Measurements from ENCODE around the gene KRT73.

KRT73 gene

GRCh38 chr12:52661668-52662067, 43.3 kb upstream of the KRT73 start:
- DNase-seq (ENCODE audit: low spot score), result no peak
- no peak for TF ChIP-seq CTCF (IDR thresholded peaks at IDR 0.05; ENCODE audit: extremely low read depth, missing control alignments)

GRCh38 chr12:52660934-52661499, 42.7 kb upstream of the KRT73 start:
- TF ChIP-seq CTCF (IDR thresholded peaks at IDR 0.05; ENCODE audit: extremely low read depth, missing control alignments), result no peak

GRCh38 chr12:52659951-52660350, 41.6 kb upstream of the KRT73 start:
- DNase-seq (ENCODE audit: low spot score), result no peak
- no peak for TF ChIP-seq CTCF (IDR thresholded peaks at IDR 0.05; ENCODE audit: extremely low read depth, missing control alignments)

More at GRCh38 chr12:52660934-52661499, 42.7 kb upstream of the KRT73 start:
- DNase-seq (ENCODE audit: low spot score), result no peak

- no peak for DNase-seq (ENCODE audit: low spot score)
- no peak for TF ChIP-seq CTCF (IDR thresholded peaks at IDR 0.05; ENCODE audit: extremely low read depth, missing control alignments)
Observed at GRCh38 chr12:52659395-52659794, 41.0 kb upstream of the KRT73 start.

GRCh38 chr12:52658196-52658595, 39.8 kb upstream of the KRT73 start:
- DNase-seq (ENCODE audit: low spot score), result no peak
- no peak for TF ChIP-seq CTCF (IDR thresholded peaks at IDR 0.05; ENCODE audit: extremely low read depth, missing control alignments)

- DNase-seq (ENCODE audit: low spot score), result no peak
Observed at GRCh38 chr12:52657250-52657902, 39.0 kb upstream of the KRT73 start.

More at GRCh38 chr12:52657250-52657902, 39.0 kb upstream of the KRT73 start:
- no peak for TF ChIP-seq CTCF (IDR thresholded peaks at IDR 0.05; ENCODE audit: extremely low read depth, missing control alignments)
